ENCODE measurements around the gene MYO5A.
A peak's percentile ranks its signal among the peaks of the same experiment; 100 is the strongest.

MYO5A gene

DNA sequence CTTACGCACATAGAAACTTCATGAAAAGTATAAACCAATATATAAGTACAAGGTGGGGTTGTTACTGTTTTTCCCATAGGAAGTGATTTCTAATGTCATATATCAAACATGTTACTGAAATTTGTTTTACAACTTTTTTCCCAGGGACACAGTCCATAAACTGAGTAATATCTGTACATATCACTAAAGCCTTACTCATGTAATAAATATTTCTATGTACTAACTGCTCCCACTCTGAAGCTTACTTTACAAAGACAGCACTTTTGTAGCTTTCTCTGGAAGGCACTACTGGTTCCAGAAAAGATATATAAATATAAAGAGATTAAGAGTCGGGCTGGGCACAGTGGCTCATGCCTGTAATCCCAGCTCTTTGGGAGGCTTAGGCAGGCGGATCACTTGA lies 91.7 kb downstream of the MYO5A start:
- H3K4me3 ChIP-seq (replicated peaks in 1 of 2; ENCODE audit: low read depth in 2 of 2, low read length in 2 of 2), result no peak overlapping the region
- TF ChIP-seq CTCF (IDR thresholded peaks at IDR 0.05; ENCODE audit: low read depth, low read length), result no peak
- DNase-seq (ENCODE audit: low read depth in 2 of 2), result peak in 1 of 2 donors; percentile 43

GRCh38 chr15:52434885-52435284 lies 93.8 kb downstream of the MYO5A start:
- no peak for TF ChIP-seq CTCF (IDR thresholded peaks at IDR 0.05; ENCODE audit: low read depth, low read length)
- no peak for DNase-seq (ENCODE audit: low read depth in 2 of 2)
- no peak overlapping the region for H3K4me3 ChIP-seq (replicated peaks in 1 of 2; ENCODE audit: low read depth in 2 of 2, low read length in 2 of 2)

- H3K4me3 ChIP-seq (replicated peaks in 1 of 2; ENCODE audit: low read depth in 2 of 2, low read length in 2 of 2), result no peak overlapping the region
- peak in 1 of 2 donors; percentile 45 for DNase-seq (ENCODE audit: low read depth in 2 of 2)
- TF ChIP-seq CTCF (IDR thresholded peaks at IDR 0.05; ENCODE audit: low read depth, low read length), result no peak
Observed at GRCh38 chr15:52428297-52428696, 100.4 kb downstream of the MYO5A start.

DNA sequence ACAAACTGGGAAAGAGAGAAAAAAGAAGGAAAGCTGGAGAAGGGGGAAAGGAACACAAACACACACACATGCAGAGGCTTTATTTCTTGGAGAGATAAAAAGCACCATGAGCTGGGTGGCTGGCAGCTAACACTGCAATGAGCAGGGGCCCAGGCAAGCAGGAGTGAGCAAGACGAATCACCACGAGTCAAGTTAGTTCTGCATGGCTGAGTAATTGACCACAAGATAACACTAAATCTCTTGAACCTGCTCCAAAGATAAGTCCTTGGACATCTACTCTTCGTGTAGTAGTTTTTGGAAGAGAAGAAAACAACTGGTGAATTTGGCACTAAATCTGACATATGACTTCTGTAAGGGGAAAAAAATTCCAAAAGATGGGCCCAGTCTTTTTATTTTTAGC lies 100.9 kb downstream of the MYO5A start:
- TF ChIP-seq CTCF (IDR thresholded peaks at IDR 0.05; ENCODE audit: low read depth, low read length), result no peak
- H3K4me3 ChIP-seq (replicated peaks in 1 of 2; ENCODE audit: low read depth in 2 of 2, low read length in 2 of 2), result no peak overlapping the region
- DNase-seq (ENCODE audit: low read depth in 2 of 2), result peak; percentile 72 to 88

- no peak for DNase-seq (ENCODE audit: low read depth in 2 of 2)
- no peak overlapping the region for H3K4me3 ChIP-seq (replicated peaks in 1 of 2; ENCODE audit: low read depth in 2 of 2, low read length in 2 of 2)
- TF ChIP-seq CTCF (IDR thresholded peaks at IDR 0.05; ENCODE audit: low read depth, low read length), result no peak
Observed at GRCh38 chr15:52424856-52425431, 103.7 kb downstream of the MYO5A start.

DNA sequence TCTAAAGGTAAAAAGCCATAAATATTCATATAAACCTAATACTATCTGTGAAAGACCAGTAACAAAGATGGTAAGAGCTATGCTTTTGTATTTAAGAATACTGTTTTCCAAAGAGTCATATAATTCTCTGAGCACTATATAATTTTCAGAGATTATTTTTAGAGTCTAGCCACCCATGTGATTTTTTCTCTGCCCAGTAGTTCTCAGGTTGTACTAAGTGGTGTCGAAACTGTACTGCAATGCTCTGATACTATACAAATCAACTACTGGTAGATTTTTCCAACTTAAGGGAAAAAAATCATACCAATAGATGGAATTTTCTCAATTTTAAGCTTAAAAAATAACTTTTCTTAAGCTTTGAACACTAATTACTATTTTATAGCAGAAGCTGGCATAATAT lies 104.8 kb downstream of the MYO5A start:
- no peak overlapping the region for H3K4me3 ChIP-seq (replicated peaks in 1 of 2; ENCODE audit: low read depth in 2 of 2, low read length in 2 of 2)
- no peak for TF ChIP-seq CTCF (IDR thresholded peaks at IDR 0.05; ENCODE audit: low read depth, low read length)
- DNase-seq (ENCODE audit: low read depth in 2 of 2), result peak in 1 of 2 donors; percentile 13

- no peak overlapping the region for H3K4me3 ChIP-seq (replicated peaks in 1 of 2; ENCODE audit: low read depth in 2 of 2, low read length in 2 of 2)
- DNase-seq (ENCODE audit: low read depth in 2 of 2), result no peak
- TF ChIP-seq CTCF (IDR thresholded peaks at IDR 0.05; ENCODE audit: low read depth, low read length), result no peak
Observed at GRCh38 chr15:52422001-52422400, 106.7 kb downstream of the MYO5A start.
